GM13977 (cell line): ENCODE measurements around the gene LRRC39.

Experiments used
- DNase-seq: peaks from one replicate; pipeline ENCODE4 v3.0.0; 2012; ENCODE audit warnings: low spot score
- CTCF ChIP-seq: IDR thresholded peaks from 2 replicates; pipeline ENCODE4 v1.5.1; 2012; ENCODE audit warnings: mild to moderate bottlenecking, control low read depth; ENCODE audit not compliant: insufficient read depth; ENCODE audit errors: extremely low read depth, missing control alignments
- in situ Hi-C: fragments of 300-500 bp; cut with MboI; formaldehyde crosslinking; loops from one replicate; pipeline ENCODE4 v1.12.0; 2022; ENCODE audit warnings: low sequenced_read_pairs, low pct_unique_long_range_greater_than_20kb, mixed read lengths, inconsistent platforms; ENCODE audit not compliant: unreplicated experiment

LRRC39 gene

GRCh38 chr1:100127226-100127625 lies 50.8 kb downstream of the LRRC39 start:
- no peak for TF ChIP-seq CTCF
- in situ Hi-C loops: no loop called here
- no peak for DNase-seq

DNA sequence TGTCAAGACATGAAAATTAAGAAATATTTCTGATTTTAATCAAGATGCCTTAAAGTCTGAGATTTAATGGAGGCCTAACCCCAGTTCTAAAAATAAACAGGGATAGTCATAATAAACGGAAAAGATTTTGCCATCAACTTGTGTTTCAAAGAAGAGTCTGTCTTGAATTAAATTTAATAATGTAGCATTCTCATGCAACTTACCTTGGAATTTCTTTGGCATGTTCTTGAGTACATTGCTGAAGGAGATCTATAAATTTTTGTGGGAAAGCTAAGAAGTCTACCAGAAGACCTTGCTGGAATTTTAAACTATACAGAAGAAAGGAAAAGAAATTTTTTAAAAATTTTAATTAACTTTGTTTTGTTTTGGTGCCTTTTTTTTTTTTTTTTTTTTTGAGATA lies 55.9 kb downstream of the LRRC39 start:
- TF ChIP-seq CTCF: no peak
- no peak for DNase-seq
- in situ Hi-C loops: no loop called here

DNA sequence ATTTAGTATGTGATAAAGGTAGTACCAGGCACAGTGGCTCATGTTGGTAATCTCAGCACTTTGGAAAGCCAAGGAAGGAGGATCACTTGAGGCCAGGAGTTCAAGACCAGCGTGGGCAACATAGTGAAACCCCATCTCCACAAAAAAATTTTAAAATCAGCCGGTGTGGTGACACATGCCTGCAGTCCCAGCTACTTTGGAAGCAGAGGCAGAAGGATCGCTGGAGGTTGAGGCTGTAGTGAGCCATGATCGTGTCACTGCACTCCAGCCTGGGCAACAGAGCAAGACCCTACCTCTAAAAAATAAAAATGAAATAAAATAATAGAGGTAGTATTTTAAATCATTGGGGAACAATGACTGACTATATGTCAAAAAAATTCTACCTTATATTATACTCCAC lies 62.5 kb downstream of the LRRC39 start:
- no peak for TF ChIP-seq CTCF

DNA sequence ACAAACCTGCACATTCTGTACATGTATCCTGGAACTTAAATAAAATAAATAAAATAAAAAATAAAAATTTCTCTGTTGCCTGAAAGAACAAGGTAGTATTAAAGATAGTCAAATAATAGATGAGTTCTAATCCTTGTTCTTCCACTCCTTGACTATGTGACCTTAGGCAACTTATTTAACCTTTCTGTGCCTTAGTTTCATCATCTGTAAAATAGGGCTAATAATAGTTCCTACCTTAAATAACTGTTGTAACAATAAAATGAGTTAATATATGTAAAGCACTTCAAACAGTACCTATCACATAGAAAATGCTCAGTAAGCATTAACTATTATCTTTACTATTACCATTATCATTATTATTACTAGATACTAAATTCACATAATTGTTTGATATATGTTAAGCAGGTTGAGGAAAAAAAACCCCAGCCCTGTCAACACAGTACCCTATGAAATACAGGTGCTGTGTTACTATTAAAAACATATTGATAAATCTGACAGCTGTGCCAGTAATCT lies 68.4 kb downstream of the LRRC39 start:
- no peak for TF ChIP-seq CTCF

More for the DNA sequence above, 62.5 kb downstream of the LRRC39 start:
- in situ Hi-C loops: no loop called here
- no peak for DNase-seq

DNA sequence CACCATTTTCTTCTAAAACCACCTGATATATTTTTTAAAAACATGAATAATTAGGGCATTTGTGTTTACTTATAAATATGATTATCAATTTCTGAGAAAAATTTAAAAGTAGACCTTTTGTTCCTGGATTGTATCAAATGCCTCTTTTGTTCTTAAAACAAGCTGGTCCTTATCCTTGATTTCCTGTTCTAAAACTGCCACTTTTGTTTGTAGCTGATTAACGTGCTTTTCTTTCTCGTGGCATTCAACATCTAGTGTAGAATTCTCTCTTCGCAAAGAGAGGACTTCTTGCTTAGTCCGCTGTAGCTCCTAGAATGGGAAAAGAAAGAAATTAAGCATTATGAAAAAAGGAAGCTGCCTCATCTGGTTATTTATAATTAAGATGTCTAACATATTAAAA lies 70.4 kb downstream of the LRRC39 start:
- in situ Hi-C loops: no loop called here
- no peak for TF ChIP-seq CTCF

More for the DNA sequence above, 68.4 kb downstream of the LRRC39 start:
- in situ Hi-C loops: no loop called here
- no peak for DNase-seq

GRCh38 chr1:100101564-100101963 lies 76.5 kb downstream of the LRRC39 start:
- TF ChIP-seq CTCF: no peak
- no peak for DNase-seq
- in situ Hi-C loops: no loop called here

More for the DNA sequence above, 70.4 kb downstream of the LRRC39 start:
- no peak for DNase-seq

GRCh38 chr1:100100202-100100601 lies 77.9 kb downstream of the LRRC39 start:
- in situ Hi-C loops: no loop called here
- DNase-seq: no peak
- no peak for TF ChIP-seq CTCF
